Measurements from ENCODE around the gene SPATA16. TPM values are rescaled to one million over a fixed set of nuclear protein-coding genes. Genes with fewer than 3 reads are reported as not detected.
"Not testable (repeated sequence)": the region's sequence is repeated elsewhere in the genome, so short reads cannot be mapped to it uniquely, and the experiment has no call there.

SPATA16 gene, protein sequence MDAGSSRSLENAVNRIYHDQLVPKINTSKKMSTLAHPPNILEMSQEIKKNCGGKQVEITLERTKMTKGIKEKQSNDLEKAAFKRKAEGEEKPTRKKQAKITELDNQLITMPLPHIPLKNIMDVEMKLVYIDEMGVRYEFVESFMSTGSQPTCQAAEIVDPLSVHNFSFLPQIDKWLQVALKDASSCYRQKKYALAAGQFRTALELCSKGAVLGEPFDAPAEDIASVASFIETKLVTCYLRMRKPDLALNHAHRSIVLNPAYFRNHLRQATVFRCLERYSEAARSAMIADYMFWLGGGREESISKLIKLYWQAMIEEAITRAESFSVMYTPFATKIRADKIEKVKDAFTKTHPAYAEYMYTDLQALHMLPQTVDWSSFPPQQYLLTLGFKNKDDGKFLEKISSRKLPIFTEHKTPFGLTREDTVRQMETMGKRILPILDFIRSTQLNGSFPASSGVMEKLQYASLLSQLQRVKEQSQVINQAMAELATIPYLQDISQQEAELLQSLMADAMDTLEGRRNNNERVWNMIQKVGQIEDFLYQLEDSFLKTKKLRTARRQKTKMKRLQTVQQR
- not detected for total RNA-seq

DNA sequence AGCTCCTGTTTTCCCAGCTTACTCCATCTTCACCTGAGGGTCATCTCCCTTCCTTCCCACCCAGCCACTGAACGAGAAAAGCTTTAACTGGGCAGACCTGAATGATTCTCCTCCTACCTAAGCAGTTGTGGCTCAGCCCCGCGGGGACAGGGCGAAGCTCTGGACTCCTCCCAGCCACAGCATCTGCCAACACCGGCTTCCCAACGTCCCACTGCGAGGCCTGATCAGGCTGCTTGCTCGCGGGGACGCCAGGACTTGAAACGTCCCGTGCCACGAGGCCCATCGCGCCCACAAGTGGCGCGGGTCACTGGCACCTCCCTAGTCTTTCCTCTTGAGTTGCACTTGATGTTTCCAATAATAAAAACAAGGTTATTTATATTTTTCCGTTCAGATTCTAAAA, at the start of gene SPATA16:
TSS of gene SPATA16 (minus strand) at position 250 of the 400 bp plus-strand sequence. CDS start 23,504 bp downstream, outside the sequence.
- no peak for DNase-seq

DNA sequence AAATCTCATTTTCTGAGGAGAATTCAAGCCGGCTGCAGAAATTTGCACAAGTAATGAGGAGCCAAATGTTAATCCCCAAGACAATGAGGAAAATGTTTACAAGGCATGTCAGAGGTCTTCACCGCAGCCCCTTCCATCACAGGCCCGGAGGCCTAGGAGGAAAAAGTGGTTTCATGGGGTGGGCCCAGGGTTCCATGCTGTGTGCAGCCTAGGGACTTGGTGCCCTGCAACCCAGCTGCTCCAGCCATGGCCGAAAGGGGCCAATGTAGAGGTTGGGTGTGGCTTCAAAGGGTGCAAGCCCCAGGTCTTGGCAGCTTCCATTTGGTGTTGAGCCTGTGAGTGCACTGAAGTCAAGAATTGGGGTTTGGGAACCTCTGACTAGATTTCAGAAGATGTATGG, 42.0 kb upstream of the SPATA16 start:
- not testable (repeated sequence) for DNase-seq

DNA sequence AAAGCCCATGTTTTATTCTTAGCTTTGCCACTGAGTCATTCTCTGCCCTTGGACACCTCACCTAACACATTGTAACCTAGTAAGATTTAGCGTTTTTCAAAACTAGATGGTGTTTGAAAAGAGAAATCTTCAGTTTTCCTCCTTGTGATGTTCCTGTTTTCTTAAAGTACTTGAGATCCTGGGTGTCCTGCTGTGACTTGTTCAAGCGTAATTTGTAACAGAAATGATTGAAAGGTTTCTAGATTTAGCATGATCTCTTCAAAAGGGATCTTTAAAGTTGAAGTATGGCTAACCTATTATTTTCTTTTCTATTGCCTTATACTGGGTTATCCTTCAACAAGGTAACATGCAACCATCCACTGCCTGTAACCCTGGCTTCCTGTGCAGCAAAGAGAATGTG, 32.6 kb upstream of the SPATA16 start:
- no peak for DNase-seq

DNA sequence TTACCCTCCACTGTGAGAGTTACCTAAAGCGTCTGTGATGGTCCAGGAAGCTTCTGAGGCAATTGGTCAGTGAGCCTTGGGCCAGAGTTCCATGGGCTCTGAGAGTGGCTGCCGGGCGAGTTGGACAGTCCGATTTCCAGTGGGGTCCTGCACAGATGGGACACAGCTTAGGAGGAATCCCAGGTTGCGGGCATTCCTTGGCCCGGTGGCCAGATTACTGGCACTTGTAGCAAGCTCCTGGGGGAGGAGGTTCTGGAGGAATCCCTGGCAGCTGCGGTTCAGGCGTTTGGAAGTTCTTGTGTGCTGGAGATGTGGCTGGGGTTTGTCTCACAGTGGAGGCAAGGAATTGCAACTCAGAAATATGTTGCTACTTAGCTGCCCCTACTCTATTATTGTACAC, 18.1 kb upstream of the SPATA16 start:
- not testable (repeated sequence) for DNase-seq

GRCh38 chr3:173156533-173156932, 15.5 kb upstream of the SPATA16 start:
- DNase-seq: not testable (repeated sequence)

DNA sequence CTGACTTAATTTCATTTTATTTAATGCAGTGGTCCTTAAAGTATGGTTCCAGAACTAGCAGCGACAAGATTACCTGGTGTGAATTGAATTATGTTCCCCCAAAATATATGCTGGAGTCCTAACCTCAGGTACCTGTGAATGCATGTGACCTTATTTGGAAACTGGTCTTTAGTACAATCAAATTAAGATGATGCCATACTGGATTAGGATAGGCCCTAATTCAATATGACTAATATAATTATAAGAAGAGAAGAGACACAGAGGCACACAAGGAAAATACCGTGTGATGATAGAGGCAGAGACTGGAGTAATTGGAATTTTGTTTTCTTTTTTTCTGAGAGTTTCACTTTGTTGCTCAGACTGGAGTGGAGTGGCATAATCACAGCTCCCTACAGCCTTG, 12.6 kb upstream of the SPATA16 start:
- no peak for DNase-seq

GRCh38 chr3:173139420-173139819, 1.6 kb downstream of the SPATA16 start:
- DNase-seq: no peak

GRCh38 chr3:173138026-173138425, 3.0 kb downstream of the SPATA16 start:
- no peak for DNase-seq

GRCh38 chr3:173135059-173135458, 6.0 kb downstream of the SPATA16 start:
- DNase-seq: no peak

DNA sequence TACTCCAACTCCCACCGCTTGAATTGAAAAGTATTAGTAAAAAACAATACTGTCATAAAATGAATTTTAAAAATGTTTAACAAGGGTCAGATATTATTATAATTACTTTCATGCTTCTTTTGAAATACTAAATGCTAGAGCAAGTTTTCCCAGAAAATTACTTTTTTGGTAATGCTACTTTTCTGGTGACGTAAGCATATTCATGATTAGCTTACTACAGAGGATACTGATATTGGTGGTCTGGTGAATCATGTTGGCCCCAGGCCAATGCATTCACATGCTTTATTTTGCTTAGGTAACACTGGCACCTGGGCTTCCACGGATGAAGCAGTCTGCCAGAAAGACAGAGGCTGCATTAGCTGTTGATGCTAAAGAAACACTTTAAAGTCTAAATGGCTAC, 12.4 kb downstream of the SPATA16 start:
- no peak for DNase-seq

GRCh38 chr3:173111321-173111720, 29.7 kb downstream of the SPATA16 start:
- DNase-seq: no peak

DNA sequence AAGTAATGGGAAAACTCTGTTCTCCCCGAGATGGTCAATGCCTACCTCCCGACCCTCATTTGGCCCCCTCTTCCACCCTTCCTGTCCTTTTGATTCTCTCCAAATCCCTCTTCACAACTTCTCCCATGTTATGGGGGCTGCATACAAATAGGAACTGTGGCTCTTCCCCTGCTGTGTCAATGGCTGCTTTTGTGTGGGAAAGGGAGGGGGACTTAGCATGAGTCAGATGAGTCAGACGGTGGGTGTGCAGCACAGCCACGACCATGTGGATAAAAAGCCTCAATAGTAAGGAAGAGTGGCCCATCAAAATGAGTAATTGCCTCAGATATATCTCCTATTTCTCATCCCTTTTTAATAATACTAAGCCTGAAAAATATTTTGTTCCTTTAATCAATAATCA, 31.9 kb downstream of the SPATA16 start:
- DNase-seq: no peak

DNA sequence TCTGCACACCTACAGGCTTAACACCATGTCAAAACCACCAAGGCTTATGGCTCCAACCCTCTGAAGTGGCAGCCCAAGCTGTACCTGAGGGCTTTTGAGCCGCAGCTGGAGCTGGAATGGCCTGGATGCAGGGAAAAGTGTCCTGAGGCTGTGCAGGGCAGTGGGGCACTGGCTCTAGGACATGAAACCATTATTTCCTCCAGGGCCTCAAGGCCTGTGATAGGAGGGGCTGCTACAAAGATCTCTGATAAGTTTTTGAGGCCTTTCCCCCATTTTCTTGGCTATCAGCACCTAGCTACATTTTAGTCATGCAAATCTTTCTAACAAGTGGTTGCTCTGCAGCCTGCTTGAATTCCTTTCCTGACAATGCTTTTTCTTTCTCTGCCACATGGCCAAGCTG, 37.6 kb downstream of the SPATA16 start:
- DNase-seq: no peak

- no peak for DNase-seq
Measured at GRCh38 chr3:173098959-173099358, 42.1 kb downstream of the SPATA16 start.

DNA sequence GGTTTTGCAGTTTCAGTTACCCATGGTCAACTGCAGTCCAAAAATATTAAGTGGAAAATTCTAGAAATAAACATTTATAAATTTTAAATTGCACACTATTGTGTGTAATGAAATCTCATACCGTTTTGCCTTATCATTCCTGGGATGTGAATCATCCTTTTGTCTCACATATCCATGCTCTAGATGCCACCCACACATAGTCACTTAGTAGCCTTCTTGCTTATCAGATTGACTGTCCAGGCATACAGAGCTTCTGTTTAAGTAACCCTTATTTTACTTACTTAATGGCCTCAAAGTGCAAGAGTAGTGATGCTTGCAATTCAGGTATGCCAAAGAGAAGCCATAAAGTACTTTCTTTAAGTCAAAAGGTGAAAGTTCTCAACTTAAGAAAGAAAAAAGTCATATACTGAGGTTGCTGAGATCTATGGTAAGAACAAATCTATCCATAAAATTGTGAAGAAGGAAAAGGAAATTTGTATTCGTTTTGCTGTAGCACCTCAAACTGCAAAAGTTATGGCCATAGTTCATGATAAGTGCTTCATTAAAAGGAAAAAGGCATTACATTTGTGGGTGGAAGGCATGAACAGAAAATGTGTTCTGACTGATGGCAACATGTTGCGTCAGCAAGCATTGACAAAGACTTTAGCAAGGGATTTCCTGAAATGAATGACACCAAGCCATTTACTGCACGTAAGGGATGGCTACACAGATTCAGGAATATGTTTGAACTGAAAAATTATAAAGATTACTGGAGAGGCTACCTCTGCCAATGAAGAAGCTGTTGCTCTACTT, 43.8 kb downstream of the SPATA16 start:
- no peak for DNase-seq

GRCh38 chr3:173096140-173096539, 44.9 kb downstream of the SPATA16 start:
- no peak for DNase-seq

DNA sequence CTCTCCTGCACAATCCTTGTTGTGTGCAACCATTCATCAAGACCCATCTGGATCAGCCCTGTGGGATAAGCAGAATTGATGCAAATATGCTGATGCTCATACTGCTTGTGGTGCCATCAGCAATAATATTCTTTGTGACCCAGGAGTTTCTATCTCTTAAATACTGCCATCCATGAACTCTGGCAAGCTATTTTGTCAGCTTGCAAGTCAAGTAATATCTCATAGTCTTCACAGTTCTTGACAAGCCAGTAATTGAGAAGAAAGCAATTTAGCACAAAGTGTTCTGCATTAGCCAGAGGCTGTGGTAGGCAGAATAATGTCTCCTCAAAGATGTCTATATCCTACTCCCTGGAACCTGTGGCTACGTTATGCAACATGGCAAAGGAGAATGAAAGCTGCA, 49.0 kb downstream of the SPATA16 start:
- no peak for DNase-seq

- DNase-seq: no peak
Measured at GRCh38 chr3:173090492-173090891, 50.5 kb downstream of the SPATA16 start.

DNA sequence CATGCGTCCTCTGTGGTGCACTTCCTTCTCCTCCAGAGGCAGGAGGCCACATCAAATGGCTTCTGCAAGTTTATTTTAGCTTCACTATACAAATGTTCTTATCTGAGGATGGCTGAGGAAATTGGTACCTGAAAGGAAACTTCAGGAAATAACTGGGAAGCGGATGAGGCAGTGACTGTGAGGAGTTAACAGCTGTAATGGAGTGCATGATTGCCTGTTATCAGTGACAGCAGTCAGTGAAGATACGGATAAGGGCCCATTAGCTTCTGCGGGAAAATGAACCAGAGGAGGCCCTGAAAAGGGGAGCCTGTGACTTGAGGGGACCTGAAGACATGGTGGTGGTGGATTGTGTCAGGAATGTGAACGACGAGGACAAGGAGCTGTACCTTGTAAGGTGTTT, 51.8 kb downstream of the SPATA16 start:
- no peak for DNase-seq

- DNase-seq: no peak
Measured at GRCh38 chr3:173078525-173078924, 62.5 kb downstream of the SPATA16 start.

- DNase-seq: peak; percentile 66
Measured at GRCh38 chr3:173066044-173067004, 74.7 kb downstream of the SPATA16 start.

- DNase-seq: peak; percentile 67
Measured at GRCh38 chr3:173065543-173065981, 75.5 kb downstream of the SPATA16 start.
